Stimulated activated CD4-positive, alpha-beta T cell treated with anti-CD3 and anti-CD28 coated beads, Interleukin-4, amount 100 ng/mL, for 24 hours (primary cell): ENCODE results near the gene HNRNPM.
"Not testable (repeated sequence)": the region's sequence is repeated elsewhere in the genome, so short reads cannot be mapped to it uniquely, and the experiment has no call there.

ENCODE experiments used
- DNase-seq: peaks from one replicate; pipeline ENCODE4 v3.0.0-alpha.2; 2020

The HNRNPM gene

DNA sequence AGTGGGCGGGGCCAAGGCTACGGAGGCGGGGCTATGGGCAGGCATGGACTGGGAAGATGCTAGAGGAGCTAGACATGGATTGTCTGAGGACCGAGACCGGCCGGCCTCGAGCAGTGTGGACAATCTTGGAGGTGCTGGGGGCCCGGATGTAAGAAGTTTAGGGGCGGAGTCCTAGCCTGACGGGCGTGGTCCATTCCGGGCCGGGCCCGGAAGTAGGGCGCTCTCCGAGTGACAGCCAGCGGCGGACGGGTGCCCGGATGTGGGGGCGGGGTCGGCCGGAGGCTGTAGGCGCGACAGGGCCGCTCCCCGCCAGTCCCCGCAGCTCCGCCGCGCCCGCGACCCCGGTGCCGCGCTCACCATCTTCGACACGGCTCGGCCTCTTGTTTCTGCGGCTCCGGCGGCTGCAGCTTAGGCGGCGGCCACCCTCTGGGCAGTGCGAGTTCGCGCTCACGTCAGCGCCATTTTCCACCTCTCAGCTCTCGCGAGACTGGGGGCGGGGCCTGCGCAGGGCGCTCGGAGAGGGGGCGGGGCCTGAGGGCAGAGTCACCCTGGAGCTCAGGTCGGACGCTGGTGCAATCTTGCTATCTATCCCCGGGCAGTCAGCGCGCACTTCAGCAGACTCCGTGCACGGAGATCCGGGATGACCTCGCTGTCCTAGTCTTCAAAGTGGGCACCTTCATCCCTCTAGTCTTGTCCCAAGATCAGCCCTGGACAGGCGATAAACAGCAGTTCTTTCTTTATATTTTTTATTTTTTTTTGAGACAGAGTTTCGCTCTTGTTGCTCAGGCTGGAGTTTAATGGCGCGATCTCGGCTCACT, 69.1 kb downstream of the HNRNPM start, which contains the start of gene ZNF414:
ZNF414 (minus strand) TSS at position 481 of the 818 bp plus-strand sequence; CDS start at position 360, 121 bp downstream.
- peak; percentile 96 for DNase-seq

DNA sequence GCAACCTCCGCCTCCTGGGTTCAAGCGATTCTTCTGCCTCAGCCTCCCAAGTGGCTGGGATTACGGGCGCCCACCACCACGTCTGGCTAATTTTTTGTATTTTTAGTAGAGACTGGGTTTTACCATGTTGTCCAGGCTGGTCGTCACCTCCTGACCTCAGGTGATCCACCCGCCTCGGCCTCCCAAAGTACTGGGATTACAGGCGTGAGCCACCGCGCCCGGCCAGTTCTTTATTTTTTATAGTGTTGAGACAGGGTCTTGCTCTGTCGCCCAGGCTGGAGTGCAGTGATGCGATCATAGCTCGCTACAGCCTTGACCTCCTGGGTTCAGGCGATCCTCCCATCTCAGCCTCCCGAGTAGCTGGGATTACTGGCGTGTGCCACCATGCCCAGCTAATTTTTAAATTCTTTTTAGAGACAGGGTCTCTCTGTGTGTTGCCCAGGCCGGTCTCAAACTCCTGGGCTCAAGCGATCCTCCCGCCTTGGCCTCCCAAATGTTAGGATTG, 69.8 kb downstream of the HNRNPM start:
- DNase-seq, result not testable (repeated sequence)

DNA sequence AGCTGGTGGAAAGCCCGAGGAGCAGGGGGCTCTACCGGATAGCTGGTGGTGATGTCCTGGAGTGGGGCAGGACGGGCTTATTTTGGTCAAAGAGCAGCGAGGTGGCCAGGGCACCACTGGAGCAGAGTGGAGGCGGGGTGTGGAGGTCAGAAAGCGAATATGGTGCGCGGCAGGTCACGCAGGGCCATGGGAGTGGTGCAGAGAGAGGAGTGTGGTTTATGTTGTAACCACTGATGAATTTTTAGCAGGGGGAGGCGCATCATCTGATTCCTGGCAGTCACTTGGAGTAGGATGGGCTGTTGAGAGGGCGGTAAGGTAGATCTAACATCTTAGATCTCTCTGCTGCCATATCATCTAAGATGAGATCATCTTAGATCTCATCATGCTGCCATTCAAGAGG, 70.5 kb downstream of the HNRNPM start:
- peak; percentile 62 for DNase-seq

DNA sequence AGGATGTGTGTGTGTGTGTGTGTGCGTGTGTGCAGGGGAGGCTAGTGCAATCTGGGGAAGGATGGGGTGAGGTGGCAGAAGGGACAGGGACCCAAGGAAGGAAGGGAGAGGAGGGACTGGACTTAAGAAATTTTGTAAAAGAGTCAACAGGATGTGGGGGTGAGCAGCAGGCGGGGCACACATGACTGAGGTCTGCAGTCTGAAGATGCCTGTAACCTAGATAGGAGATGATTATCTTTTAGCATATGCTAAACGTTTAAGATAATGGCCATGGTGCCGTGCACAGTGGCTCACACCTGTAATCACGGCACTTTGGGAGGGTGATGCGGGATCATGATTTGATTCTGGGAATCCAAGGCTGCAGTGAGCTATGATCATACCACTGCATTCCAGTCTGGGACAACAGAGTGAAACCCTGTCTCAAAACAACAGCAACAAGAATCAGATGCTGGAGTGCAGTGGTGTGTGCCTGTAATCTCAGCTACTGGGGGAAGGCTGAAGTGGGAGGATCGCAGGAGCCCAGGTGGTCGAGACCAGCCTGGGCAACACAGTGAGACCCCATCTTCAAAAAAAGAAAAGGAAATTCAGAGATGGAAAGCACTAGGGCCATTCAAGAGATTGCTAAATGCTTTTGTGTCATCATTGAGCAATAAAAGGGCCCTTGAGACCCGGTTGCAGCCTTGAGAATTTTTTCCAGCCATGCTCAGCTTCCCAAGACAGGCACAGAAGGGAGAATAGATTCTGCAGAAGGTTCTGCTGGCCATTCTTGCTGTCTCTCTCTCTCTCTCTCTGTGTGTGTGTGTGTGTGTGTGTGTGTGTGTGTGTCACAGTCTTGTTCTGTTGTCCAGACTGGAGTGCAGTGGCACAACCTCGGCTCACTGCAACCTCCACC, 73.0 kb downstream of the HNRNPM start:
- peak; percentile 31 for DNase-seq

DNA sequence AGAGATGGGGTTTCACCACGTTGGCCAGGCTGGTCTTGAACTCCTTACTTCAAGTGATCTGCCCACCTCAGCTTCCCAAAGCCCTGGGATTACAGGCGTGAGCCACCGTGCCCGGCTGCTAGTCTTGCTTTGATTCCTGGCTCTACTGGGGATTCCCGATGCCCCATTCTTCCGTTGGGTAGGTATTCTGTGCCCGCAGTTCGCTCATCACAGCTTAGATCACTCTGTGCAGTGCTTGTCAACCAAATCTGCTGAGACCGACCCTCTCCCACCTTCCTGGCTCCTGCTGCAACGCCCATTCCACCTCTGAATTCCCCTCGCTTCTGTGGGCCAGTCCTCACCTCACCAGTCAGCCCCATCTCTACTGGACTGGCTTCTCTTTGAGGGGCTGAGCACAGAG, 73.8 kb downstream of the HNRNPM start:
- DNase-seq, result no peak

DNA sequence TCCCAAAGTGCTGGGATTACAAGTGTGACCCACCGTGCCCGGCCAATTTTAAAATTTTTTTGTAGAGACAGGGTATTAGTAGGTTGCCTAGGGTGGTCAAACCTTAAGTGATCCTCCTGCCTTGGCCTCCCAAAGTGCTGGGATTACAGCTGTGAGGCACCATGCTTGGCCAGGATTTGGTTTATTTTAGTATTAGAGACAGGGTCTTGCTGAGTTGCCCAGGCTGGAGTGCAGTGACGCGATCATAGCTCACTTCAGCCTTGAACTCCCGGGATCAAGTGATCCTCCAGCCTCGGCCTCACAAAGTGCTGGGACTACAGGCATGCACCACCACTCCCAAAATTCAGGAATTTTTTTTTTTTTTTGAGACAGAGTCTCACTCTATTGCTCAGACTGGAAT, 74.6 kb downstream of the HNRNPM start:
- DNase-seq, result no peak

DNA sequence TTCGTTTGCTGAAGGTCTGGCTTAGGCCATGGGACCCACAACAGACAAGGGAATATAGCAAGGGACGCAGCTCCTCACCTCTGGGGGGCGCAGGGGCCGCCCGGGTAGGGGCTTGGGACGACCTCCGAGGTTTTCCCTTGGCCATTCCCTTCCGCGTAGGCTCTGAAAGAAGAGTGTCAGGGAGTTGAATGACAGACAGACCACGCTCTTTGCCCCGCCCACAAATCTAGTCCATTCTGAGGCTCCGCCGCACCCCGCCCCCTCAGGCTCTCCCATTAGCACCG, 80.6 kb downstream of the HNRNPM start:
- DNase-seq, result no peak

DNA sequence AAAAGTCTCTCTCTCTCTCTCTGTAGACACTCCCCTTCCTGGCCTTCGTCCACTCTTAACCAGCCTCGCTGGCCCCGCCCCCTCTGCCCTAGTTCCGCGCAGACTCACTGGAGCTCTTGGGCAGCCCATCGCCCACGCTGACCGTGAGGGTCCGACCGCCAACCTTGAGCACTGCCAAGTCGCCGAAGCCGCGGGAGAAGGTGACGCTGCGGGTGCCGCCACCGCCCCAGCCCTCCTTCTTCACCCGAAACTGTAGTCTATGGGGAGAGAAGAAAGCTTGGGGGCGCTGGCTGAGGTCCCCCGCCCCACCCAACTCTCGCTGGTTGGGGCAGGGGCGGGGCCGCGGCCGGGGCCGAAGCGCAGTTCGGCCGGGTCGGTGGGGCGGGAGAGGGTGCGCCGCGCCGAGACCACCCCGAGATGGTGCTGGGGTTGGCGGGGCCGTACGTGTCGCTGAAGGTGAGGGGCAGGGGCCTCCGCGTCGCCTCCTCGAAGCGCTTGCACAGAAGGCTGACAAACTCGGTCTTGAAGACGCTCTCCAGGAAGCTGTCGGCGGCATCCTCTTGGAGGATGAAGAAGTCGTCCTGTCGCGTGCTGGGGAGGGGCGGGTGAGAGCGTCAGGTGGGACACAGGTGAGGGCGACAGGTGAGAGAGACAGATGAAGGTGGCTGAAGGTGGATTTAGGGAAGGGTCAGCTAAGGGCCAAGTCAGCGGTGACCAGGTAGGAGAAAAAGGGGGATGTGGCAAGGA, 81.7 kb downstream of the HNRNPM start:
- no peak for DNase-seq

DNA sequence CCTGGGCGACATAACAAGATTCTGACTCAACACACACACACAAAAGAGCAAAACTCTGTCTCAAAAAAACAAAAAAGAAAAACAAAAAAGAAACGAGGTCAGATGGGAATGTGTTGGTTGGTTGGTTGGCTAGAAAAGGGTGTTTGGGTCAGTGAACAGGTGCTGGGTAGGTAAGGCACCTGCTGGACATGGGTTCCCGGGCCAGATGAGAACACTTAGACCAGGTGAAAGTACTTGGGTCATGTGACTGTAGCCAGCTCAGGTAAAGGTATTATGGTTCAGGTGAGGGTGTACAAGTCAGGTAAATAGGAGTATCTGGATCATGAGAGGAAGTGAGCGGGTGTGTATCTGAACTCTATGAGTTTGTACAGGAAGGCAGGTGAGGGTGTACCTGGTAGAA, 83.7 kb downstream of the HNRNPM start:
- DNase-seq, result no peak

DNA sequence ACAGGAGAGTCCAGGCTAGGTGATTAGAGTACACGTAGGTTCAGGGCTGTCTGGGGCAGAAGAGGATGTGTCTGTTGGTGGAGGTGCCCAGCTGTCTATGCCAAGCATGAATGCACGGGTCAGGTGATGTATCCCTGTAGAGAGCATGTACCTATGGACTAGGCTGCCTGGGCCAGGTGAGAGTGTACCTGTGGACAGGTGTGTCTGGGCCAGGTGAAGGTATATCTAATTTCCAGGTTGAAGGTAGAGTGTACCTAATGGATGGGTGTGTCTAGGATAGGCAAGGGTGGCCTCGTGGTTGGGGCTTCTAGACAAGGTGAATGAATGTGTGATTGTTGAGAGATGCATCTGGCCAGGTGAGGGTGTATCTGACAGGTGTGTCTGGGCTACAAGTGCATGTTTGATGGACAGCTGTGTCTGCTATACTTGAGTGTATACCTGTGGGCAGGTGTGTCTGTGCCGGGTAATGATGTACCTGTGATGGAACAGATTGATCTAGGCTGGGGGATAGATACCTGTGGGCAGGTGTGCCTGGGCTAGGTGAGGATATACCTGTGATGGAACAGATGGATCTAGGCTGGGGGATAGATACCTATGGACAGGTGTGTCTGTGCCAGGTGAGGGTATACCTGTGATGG, 84.7 kb downstream of the HNRNPM start:
- no peak for DNase-seq

DNA sequence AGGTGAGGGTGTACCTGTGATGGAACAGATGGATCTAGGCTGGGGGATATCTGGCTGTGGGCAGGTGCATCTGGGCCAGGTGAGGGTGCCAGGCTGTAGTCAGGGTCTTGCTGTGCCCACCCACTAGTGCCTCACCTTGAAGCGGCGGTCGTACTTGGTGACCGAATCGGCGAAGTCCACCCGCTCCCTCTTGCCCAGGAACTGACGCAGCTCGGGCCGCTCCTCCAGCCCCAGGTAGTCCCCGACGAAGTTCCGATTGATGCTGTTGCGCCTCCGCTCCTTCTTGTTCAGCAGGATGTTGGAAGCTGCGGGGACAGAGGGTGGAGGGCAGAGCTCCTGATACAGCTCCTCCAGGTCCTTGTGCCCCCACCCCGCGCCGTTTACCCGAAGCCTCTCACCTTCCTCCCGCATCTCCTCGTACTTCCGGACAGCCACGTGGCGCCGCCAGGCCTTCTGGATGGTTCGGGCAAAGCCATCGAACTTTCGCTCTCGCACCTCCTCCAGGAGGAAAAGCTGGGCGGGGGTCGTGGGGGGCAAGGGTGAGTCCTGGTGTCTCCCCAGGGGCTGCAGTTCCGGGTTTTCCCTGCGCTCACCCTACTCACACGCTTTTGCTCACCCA, 85.4 kb downstream of the HNRNPM start:
- no peak for DNase-seq

DNA sequence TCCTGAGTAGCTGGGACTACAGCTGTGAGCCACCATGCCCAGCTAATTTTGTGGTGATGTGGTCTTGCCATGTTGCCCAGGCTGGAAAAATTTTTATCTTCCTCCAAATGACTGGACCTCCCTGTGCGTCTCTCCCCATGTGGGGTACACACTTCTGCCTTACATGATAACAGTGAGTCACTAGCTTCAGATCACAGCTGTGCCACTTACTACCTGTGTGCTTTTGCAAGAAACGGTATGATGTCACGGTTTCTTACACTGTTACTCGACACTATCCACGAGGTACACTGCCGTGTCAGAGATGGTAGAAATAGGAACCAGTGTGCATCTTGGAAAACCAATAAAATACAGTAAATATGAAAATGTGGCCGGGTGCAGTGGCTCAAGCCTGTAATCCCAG, 86.7 kb downstream of the HNRNPM start:
- DNase-seq, result no peak

DNA sequence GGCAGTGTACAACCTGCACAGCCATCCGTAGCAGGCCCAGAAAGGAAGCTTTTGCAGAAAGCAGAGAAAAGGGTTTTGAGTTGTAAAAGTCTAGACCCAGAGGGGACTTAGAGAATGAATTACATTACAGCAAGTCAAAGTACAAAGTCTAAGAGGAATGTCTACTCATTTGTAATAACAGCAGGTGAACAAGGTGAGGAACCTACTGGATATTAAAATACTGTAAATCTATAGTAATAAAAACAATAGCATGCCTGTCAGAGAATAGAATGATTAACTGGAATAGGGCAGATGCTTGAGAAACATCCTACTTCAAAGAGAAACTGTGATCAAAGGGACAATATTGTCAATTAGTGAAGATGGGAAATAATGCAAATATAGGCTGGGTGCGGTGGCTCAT, 87.5 kb downstream of the HNRNPM start:
- DNase-seq, result no peak

DNA sequence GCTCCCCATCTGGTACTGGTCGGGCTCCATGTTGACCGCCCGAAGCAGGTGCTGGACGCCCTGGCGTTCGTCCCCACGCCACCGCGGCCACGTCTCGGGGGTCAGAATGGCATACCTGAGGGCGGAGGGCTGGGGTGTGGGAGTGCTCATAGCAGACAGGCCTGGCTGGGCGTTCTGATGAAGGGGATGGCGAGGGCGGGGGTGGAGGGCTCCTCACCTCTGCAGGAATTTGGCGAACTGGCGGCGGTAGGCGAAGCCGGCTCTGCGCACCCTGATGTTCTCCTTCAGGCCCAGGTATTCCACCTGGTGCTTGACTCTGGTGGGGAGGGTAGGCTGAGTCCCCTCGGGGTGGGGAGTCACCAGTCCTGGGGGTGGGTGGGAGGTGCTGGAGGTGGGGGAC, 91.5 kb downstream of the HNRNPM start:
- DNase-seq, result no peak

DNA sequence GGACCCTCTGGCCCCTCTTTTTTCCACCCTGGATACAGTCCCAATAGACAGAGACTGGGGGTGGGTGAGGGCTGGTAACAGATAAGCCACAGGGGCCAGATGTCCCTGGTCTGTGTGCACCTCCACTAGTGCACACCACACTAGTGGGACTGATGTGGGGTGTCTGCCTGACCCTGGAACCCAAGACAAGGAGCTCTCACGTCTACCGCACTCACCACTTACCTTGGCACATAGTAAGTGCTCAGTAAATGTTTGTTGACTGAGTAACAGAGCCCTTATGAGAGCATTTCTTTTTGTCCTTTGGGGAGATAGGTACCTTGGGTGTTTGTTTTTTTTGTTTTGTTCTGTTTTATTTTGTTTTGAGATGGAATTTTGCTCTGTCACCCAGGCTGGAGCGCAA, 92.3 kb downstream of the HNRNPM start:
- DNase-seq, result no peak
